ENCODE measurements around the gene HPS5. TPM values are rescaled to one million over a fixed set of nuclear protein-coding genes. Genes with fewer than 3 reads are reported as not detected.
"Not testable (repeated sequence)": the region's sequence is repeated elsewhere in the genome, so short reads cannot be mapped to it uniquely, and the experiment has no call there.

The HPS5 gene
- total RNA-seq, 6 experiments from 2014 or later, result 31.4 to 41.5 (median 34.4) TPM

DNA sequence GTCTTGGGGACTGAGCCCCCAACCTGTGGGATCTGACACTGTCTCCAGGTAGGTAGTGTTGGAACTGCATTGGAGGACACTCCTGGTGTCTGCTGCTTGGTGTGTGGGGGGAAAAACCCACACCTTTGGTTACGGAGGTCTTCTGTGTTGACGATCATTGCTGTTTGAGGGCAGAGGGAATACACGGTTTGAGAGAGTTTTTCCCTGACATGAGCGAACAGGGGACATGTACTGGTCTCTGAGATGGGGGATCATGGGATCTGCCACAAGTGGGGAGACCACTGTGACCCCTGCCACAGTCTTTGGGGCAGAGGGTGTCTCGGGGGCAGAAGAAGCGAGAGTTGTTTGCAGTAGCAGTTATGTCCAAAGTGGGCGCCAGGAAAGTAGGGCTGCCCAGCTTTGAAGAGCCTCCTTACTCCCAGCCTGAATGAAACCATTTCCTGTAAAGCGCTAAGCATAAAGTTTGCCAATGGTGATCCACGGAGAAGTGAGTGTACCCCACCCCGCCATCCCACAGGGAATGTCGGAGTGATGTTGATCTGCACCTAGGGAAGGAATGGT lies 68.1 kb downstream of the HPS5 start:
- Mint-ChIP-seq H3K27ac (no peak overlapping the region), H3K27me3 (ENCODE audit: insufficient read depth) (peaks cover 34% of the 10 kb centered on the region), H3K9me3 (no peaks in the 10 kb centered on the region), H3K4me3 (no peak overlapping the region), H3K4me1 (ENCODE audit: low read depth) (no peaks in the 10 kb centered on the region), H3K36me3 (ENCODE audit: low read depth) (no peaks in the 10 kb centered on the region)
- no peak for DNase-seq
- TF ChIP-seq, protein P1, sequence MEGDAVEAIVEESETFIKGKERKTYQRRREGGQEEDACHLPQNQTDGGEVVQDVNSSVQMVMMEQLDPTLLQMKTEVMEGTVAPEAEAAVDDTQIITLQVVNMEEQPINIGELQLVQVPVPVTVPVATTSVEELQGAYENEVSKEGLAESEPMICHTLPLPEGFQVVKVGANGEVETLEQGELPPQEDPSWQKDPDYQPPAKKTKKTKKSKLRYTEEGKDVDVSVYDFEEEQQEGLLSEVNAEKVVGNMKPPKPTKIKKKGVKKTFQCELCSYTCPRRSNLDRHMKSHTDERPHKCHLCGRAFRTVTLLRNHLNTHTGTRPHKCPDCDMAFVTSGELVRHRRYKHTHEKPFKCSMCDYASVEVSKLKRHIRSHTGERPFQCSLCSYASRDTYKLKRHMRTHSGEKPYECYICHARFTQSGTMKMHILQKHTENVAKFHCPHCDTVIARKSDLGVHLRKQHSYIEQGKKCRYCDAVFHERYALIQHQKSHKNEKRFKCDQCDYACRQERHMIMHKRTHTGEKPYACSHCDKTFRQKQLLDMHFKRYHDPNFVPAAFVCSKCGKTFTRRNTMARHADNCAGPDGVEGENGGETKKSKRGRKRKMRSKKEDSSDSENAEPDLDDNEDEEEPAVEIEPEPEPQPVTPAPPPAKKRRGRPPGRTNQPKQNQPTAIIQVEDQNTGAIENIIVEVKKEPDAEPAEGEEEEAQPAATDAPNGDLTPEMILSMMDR (IDR thresholded peaks at IDR 0.05), result no peak

- Mint-ChIP-seq H3K4me1 (ENCODE audit: low read depth) (no peaks in the 10 kb centered on the region), H3K36me3 (ENCODE audit: low read depth) (no peaks in the 10 kb centered on the region), H3K27ac (no peak overlapping the region), H3K4me3 (no peak overlapping the region), H3K27me3 (ENCODE audit: insufficient read depth) (peaks cover 39% of the 10 kb centered on the region), H3K9me3 (no peaks in the 10 kb centered on the region)
- no peak for DNase-seq
- TF ChIP-seq, protein P1 (IDR thresholded peaks at IDR 0.05), result peak; percentile 57
Observed at GRCh38 chr11:18253233-18253632, 68.7 kb downstream of the HPS5 start.

- DNase-seq, result no peak
- H3K27ac Mint-ChIP-seq, result no peak within 1 kb of the TSS
- no peak within 1 kb of the TSS for H3K4me3 Mint-ChIP-seq
- H3K36me3 Mint-ChIP-seq (ENCODE audit: low read depth), result no peaks in the 10 kb centered on the region
- TF ChIP-seq, protein P1 (IDR thresholded peaks at IDR 0.05), result no peak
- no peaks in the 10 kb centered on the region for H3K9me3 Mint-ChIP-seq
- H3K4me1 Mint-ChIP-seq (ENCODE audit: low read depth), result peaks cover 25% of the 10 kb centered on the region
- H3K27me3 Mint-ChIP-seq (ENCODE audit: insufficient read depth), result peaks cover 18% of the 10 kb centered on the region
Observed at GRCh38 chr11:18248561-18248960, 73.4 kb downstream of the HPS5 start, which contains the start of gene SAA2. SAA2 (minus strand) TSS chr11:18248668; CDS start chr11:18248011, 657 bp downstream.

DNA sequence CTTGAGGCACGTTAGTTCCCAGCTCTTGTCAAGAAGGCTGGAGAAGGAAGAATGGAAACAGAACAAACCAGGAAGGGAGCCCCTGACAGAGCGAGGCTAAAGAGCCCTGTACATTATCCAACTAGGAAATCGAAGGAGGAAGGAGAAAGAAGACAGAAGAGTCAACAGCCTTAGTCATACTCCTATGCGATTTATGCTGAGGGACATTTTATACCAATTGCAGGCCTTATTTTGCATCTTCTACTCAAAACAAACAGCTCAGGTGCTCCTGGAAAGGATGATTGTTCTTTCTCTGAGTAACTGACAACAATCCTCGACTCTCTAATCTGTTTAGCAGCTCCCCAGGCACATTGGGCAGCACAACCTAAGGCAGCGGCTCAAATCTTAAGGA lies 74.8 kb downstream of the HPS5 start:
- Mint-ChIP-seq H3K27me3 (ENCODE audit: insufficient read depth) (peaks cover 19% of the 10 kb centered on the region), H3K4me1 (ENCODE audit: low read depth) (peaks cover 25% of the 10 kb centered on the region)
- not testable (repeated sequence) for H3K9me3 Mint-ChIP-seq; H3K27ac Mint-ChIP-seq; DNase-seq; H3K4me3 Mint-ChIP-seq; H3K36me3 Mint-ChIP-seq (ENCODE audit: low read depth)

DNA sequence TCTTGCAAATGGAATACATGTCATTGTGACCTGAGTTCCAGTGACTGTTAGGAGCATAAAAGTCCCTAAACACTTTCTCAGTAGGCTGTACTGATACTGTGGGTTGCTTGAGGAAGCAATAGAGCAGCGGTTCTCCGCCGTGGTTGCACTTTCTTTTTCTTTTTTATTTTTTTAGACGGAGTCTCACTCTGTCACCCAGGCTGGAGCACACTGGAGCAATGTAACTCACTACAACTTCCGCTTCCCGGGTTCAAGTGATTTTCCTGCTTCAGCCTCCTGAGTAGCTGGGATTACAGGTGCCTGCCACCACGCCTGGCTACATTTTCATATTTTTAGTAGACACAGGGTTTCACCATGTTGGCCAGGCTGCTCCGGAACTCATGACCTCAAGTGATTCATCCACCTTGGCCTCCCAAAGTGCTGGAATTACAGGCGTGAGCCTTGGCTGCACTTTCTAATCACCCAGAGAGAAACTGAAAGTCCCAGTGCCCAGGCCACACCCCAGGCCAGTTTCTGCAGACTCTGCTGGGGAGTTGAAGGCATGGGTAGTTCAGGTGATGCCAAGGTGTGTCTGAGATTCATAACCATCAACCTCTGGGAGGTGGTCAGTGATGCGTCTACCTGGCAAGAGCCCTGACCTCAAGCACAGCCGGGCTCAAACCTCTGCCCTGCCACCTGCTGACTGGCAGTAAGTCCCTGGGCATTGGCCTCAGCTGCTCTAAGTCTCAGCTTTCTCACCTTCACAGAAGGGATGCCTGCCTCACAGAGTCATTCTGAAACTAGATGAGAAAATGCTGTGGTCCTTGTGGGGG lies 75.4 kb downstream of the HPS5 start:
- not testable (repeated sequence) for H3K27ac Mint-ChIP-seq; H3K4me3 Mint-ChIP-seq; H3K36me3 Mint-ChIP-seq (ENCODE audit: low read depth); H3K9me3 Mint-ChIP-seq; DNase-seq
- H3K4me1 Mint-ChIP-seq (ENCODE audit: low read depth), result peaks cover 25% of the 10 kb centered on the region
- H3K27me3 Mint-ChIP-seq (ENCODE audit: insufficient read depth), result peaks cover 19% of the 10 kb centered on the region

DNA sequence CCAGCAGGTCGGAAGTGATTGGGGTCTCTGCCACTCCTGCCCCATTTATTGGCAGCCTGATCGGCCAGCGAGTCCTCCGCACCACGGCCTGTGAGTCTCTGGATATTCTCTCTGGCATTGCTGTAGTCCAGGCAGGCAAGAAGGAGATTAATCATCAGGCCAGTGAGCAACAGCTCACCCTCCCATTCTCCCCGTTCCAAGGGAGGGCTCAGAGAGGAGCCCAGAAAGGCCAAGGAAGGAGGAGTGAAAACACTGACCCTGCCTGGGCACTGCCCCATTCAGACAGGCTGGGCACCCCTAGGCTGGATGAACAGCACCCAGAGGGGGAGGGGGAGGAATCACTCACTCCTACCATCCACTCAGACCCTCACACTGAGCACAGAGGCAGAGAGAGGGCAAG lies 76.5 kb downstream of the HPS5 start:
- Mint-ChIP-seq H3K27me3 (ENCODE audit: insufficient read depth) (peaks cover 14% of the 10 kb centered on the region), H3K9me3 (no peaks in the 10 kb centered on the region), H3K27ac (no peak overlapping the region), H3K4me3 (no peak overlapping the region), H3K4me1 (ENCODE audit: low read depth) (peaks cover 25% of the 10 kb centered on the region), H3K36me3 (ENCODE audit: low read depth) (no peaks in the 10 kb centered on the region)
- TF ChIP-seq, protein P1 (IDR thresholded peaks at IDR 0.05), result no peak
- no peak for DNase-seq

All from HFFc6 (cell line).